Cardiac muscle cell (in vitro differentiated cells and primary cell): ENCODE measurements around the gene FFAR4. TPM values are rescaled to one million over a fixed set of nuclear protein-coding genes. Genes with fewer than 3 reads are reported as not detected.

ENCODE experiments used
- DNase-seq, 2 donors: peaks; one replicate each; pipeline versions ENCODE4 v3.0.0 to v3.0.0-alpha.2; 2010 to 2017; ENCODE audit warnings: low read depth in 1 of 2, low spot score in 1 of 2
- H3K27ac ChIP-seq: fragments of 200-600 bp; sonication (generic); 2 replicates; pipeline ENCODE4 v1.5.1; 2016
- H3K27me3 ChIP-seq: fragments of 200-600 bp; sonication (generic); 2 replicates; pipeline ENCODE4 v1.6.0; 2016; ENCODE audit warnings: control low read depth
- H3K36me3 ChIP-seq: fragments of 200-600 bp; sonication (generic); 2 replicates; pipeline ENCODE4 v1.5.1; 2016; ENCODE audit warnings: control low read depth
- H3K4me1 ChIP-seq: fragments of 200-600 bp; sonication (generic); 2 replicates; pipeline ENCODE4 v1.8.1; 2017; ENCODE audit warnings: low read depth, mild to moderate bottlenecking, mixed run types
- H3K4me3 ChIP-seq: fragments of 200-600 bp; sonication (generic); 2 replicates; pipeline ENCODE4 v1.5.1; 2016; ENCODE audit warnings: mild to moderate bottlenecking
- H3K9me3 ChIP-seq: fragments of 200-600 bp; sonication (generic); 2 replicates; pipeline ENCODE4 v1.5.1; 2017; ENCODE audit warnings: low read depth, mild to moderate bottlenecking, control low read depth
- CTCF ChIP-seq: IDR thresholded peaks from 2 replicates; pipeline ENCODE4 v1.5.1; 2012; ENCODE audit warnings: low read depth, mild to moderate bottlenecking, low read length
- polyA plus RNA-seq: library from polyadenylated mRNA; unstranded; fragments of >200 nt; fragmentation: Nextera tagmentation; extraction: Ambion mirVana; gene quantifications from 2 replicates; pipeline ENCODE4 v1.2.1, GENCODE V29; 2016
- total RNA-seq: library from RNA; depleted of rRNA; stranded (reverse); fragments of >200 nt; gene quantifications from 2 replicates; pipeline ENCODE4 v1.2.3, GENCODE V29; 2016

Gene FFAR4
- total and polyA plus RNA-seq, 2 experiments from 2014 or later, result not detected

- Histone ChIP-seq H3K9me3 (no peaks in the 10 kb centered on the region), H3K4me3 (peak overlapping the region; percentile 27), H3K36me3 (no peaks in the 10 kb centered on the region), H3K27ac (no peak overlapping the region), H3K27me3 (peaks cover 74% of the 10 kb centered on the region), H3K4me1 (no peaks in the 10 kb centered on the region)
- TF ChIP-seq CTCF, result no peak
- peak; percentile 44 to 62 for DNase-seq
These were observed 34.1 kb downstream of the FFAR4 start for GRCh38 chr10:93600446-93601145.

DNA sequence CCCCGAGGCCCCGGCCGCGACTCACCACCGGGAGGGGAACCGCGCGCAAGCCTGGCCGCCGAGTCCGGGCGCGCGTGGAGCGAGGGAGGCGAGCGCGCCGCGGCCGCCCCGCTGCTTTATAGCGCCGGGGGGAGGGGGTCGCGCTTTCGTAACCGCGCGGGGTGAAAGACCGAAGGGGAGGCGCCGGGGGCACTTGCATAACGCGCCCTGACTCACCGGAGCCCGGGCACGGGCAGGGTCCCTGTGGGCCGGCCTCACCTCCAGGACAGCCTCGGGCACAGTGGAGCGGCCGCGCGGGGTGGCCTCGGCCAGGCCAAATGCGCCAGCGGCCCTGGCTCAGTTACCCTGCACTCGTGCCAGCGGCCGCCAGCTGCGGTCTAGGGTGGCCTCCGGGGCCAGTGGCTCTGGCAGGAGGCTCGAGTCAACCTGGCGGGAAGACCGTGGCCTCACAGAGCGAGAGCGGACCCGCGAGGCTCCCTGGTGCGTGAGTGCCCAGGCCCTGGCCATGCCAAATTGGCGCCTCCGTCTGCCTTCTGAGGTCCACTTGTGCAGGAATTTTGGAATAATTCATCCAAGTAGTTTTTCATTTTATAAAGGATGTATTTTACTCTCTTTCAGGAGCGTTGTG, 34.8 kb downstream of the FFAR4 start, which contains the start of gene RBP4:
RBP4 (minus strand) TSS at position 90 of the 628 bp plus-strand sequence. CDS start 207 bp downstream, outside the sequence.
- H3K36me3 ChIP-seq, result no peaks in the 10 kb centered on the region
- no peak for TF ChIP-seq CTCF
- H3K9me3 ChIP-seq, result no peaks in the 10 kb centered on the region
- H3K4me3 ChIP-seq, result peak within 1 kb of the TSS; percentile 27
- no peak within 1 kb of the TSS for H3K27ac ChIP-seq
- no peaks in the 10 kb centered on the region for H3K4me1 ChIP-seq
- peaks cover 76% of the 10 kb centered on the region for H3K27me3 ChIP-seq
- DNase-seq, result peak; percentile 21 to 23

- no peak for DNase-seq
- TF ChIP-seq CTCF, result no peak
- Histone ChIP-seq H3K27me3 (peaks cover 76% of the 10 kb centered on the region), H3K27ac (no peak overlapping the region), H3K36me3 (no peaks in the 10 kb centered on the region), H3K4me3 (no peak overlapping the region), H3K4me1 (no peaks in the 10 kb centered on the region), H3K9me3 (no peaks in the 10 kb centered on the region)
These were observed 35.3 kb downstream of the FFAR4 start for GRCh38 chr10:93601774-93602162.

- H3K9me3 ChIP-seq, result no peaks in the 10 kb centered on the region
- no peak for TF ChIP-seq CTCF
- H3K36me3 ChIP-seq, result no peaks in the 10 kb centered on the region
- no peaks in the 10 kb centered on the region for H3K4me1 ChIP-seq
- H3K4me3 ChIP-seq, result no peak overlapping the region
- no peak for DNase-seq
- H3K27ac ChIP-seq, result no peak overlapping the region
- H3K27me3 ChIP-seq, result peaks cover 76% of the 10 kb centered on the region
These were observed 36.6 kb downstream of the FFAR4 start for GRCh38 chr10:93603023-93603422.

- H3K9me3 ChIP-seq, result no peaks in the 10 kb centered on the region
- no peak overlapping the region for H3K4me3 ChIP-seq
- H3K36me3 ChIP-seq, result no peaks in the 10 kb centered on the region
- no peak for DNase-seq
- H3K27ac ChIP-seq, result no peak overlapping the region
- no peaks in the 10 kb centered on the region for H3K4me1 ChIP-seq
- peaks cover 67% of the 10 kb centered on the region for H3K27me3 ChIP-seq
- no peak for TF ChIP-seq CTCF
These were observed 37.7 kb downstream of the FFAR4 start for GRCh38 chr10:93604146-93604545.
